ENCODE results near the gene ARL4D. TPM values are rescaled to one million over a fixed set of nuclear protein-coding genes. Genes with fewer than 3 reads are reported as not detected.

The ARL4D gene
- total and polyA plus RNA-seq, 11 donors, result 2.2 to 16.2 (median 4.2) TPM

- Histone ChIP-seq H3K27me3 (peaks cover 0 to 11% (median 0%) of the 10 kb centered on the region in 9 donors), H3K4me3 (no peak overlapping the region), H3K9me3 (no peaks in the 10 kb centered on the region), H3K27ac (no peak overlapping the region), H3K36me3 (no peaks in the 10 kb centered on the region), H3K4me1 (peaks cover 0 to 20% (median 5%) of the 10 kb centered on the region in 12 donors)
- DNase-seq, result no peak
- intact Hi-C loops (cut with DNase I), result no loop called here
- no peak for ATAC-seq
- WGBS, 4 donors, result 70 to 77% (median 72%) methylated on average over 5 of the region's 5 CpGs
- TF ChIP-seq, protein P1, sequence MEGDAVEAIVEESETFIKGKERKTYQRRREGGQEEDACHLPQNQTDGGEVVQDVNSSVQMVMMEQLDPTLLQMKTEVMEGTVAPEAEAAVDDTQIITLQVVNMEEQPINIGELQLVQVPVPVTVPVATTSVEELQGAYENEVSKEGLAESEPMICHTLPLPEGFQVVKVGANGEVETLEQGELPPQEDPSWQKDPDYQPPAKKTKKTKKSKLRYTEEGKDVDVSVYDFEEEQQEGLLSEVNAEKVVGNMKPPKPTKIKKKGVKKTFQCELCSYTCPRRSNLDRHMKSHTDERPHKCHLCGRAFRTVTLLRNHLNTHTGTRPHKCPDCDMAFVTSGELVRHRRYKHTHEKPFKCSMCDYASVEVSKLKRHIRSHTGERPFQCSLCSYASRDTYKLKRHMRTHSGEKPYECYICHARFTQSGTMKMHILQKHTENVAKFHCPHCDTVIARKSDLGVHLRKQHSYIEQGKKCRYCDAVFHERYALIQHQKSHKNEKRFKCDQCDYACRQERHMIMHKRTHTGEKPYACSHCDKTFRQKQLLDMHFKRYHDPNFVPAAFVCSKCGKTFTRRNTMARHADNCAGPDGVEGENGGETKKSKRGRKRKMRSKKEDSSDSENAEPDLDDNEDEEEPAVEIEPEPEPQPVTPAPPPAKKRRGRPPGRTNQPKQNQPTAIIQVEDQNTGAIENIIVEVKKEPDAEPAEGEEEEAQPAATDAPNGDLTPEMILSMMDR (IDR thresholded peaks at IDR 0.05), result peak in 3 of 12 donors; percentile 23 to 26 (median 25)
- no peak for TF ChIP-seq POLR2A (IDR thresholded peaks at IDR 0.05)
Observed at GRCh38 chr17:43428524-43428923, 29.7 kb downstream of the ARL4D start.

- 46 to 63% (median 55%) methylated on average over 6 of the region's 6 CpGs for WGBS, 4 donors
- Histone ChIP-seq H3K27me3 (peaks cover 0 to under 1% (median 0%) of the 10 kb centered on the region in 9 donors), H3K4me3 (no peak overlapping the region), H3K4me1 (peaks cover 0 to 20% (median 5%) of the 10 kb centered on the region in 12 donors), H3K27ac (peak overlapping the region in 7 of 12 donors; percentile 0 to 60 (median 28)), H3K9me3 (no peaks in the 10 kb centered on the region), H3K36me3 (no peaks in the 10 kb centered on the region)
- no peak for ATAC-seq
- intact Hi-C loops (cut with DNase I), result no loop called here
- DNase-seq, result no peak
- TF ChIP-seq POLR2A (IDR thresholded peaks at IDR 0.05), result no peak
- TF ChIP-seq, protein P1 (IDR thresholded peaks at IDR 0.05), result no peak
Observed at GRCh38 chr17:43430936-43431713, 32.3 kb downstream of the ARL4D start.

DNA sequence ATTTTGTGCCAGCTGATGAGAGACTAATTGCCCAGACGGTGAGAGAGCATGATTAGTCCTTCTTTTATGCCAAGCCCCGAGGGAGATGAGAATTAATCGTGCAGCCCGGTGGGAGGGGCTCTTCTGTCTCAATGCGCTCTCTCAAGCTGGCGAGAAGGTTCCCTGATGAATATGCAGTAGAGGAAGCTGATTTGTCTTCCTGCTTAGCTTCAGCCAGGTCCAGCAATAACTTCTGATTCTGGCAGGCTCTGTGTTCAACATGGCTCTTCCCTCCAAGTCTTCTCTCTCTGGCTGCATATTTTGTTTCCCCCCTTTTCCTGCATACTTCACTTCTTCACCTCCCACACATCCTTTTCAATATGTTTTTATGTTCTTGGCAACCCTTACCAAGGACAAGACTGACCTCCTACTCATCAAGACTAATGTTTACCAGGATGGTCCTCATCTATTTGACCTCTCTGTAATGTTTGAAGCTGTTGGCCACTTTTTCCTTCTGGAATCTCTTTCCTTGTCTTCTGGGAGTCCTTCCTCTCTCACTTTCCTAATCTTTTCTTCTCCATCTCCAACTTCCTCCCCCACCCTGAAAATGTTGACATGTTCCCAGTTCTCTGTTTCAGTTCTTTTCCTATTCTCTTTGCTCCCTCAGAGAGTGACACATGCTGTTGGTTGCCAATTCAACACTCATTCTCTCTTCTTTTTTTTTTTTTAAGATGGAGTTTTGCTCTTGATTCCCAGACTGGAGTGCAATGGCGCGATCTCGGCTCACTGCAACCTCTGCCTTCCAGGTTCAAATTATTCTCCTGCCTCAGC lies 33.1 kb downstream of the ARL4D start:
- Histone ChIP-seq H3K9me3 (no peaks in the 10 kb centered on the region), H3K4me3 (no peak overlapping the region), H3K4me1 (peaks cover 0 to 20% (median 5%) of the 10 kb centered on the region in 12 donors), H3K27me3 (no peaks in the 10 kb centered on the region), H3K36me3 (no peaks in the 10 kb centered on the region), H3K27ac (peak overlapping the region in 8 of 12 donors; percentile 2 to 60 (median 36))
- TF ChIP-seq POLR2A (IDR thresholded peaks at IDR 0.05), result no peak
- TF ChIP-seq, protein P1 (IDR thresholded peaks at IDR 0.05), result no peak
- WGBS, 4 donors, result 36 to 48% (median 41%) methylated on average over 9 of the region's 9 CpGs
- peak in 1 of 5 donors; percentile 20 for DNase-seq
- intact Hi-C loops (cut with DNase I), result no loop called here
- ATAC-seq, result peak; percentile 46 to 83 (median 80)

DNA sequence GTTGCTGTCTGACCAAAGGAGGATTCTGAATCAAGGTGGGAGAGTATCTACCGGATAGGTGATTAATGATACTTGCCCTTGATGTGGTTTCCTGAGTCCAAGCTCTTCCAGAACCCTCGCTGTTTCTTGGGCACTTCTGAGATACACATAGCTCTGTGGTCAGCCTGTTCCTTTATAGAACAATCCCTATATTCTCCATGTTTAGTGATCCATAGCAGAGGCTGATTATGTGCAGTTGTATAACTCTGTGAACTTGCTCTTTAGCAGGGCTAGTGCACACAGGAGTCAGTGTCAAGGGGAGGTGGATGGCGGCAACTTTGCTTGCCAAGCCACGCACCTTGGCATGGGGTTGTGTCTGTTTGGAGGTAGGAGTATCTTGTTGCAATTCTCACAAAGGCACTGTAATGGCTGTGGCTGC lies 36.1 kb downstream of the ARL4D start:
- H3K27me3 ChIP-seq, result no peaks in the 10 kb centered on the region
- H3K9me3 ChIP-seq, result no peaks in the 10 kb centered on the region
- intact Hi-C loops (cut with DNase I), result no loop called here
- DNase-seq (no peak), ATAC-seq (no peak)
- no peak overlapping the region for H3K4me3 ChIP-seq
- TF ChIP-seq, protein P1 (IDR thresholded peaks at IDR 0.05), result no peak
- no peak for TF ChIP-seq POLR2A (IDR thresholded peaks at IDR 0.05)
- H3K4me1 ChIP-seq, result peaks cover 0 to 20% (median 5%) of the 10 kb centered on the region in 12 donors
- H3K27ac ChIP-seq, result no peak overlapping the region
- WGBS, 4 donors, result 84 to 95% (median 93%) methylated on average over 4 of the region's 4 CpGs
- no peaks in the 10 kb centered on the region for H3K36me3 ChIP-seq

Data from heart left ventricle (tissue), 16 donors.